ENCODE results near the gene BHMT2.

BHMT2 gene

DNA sequence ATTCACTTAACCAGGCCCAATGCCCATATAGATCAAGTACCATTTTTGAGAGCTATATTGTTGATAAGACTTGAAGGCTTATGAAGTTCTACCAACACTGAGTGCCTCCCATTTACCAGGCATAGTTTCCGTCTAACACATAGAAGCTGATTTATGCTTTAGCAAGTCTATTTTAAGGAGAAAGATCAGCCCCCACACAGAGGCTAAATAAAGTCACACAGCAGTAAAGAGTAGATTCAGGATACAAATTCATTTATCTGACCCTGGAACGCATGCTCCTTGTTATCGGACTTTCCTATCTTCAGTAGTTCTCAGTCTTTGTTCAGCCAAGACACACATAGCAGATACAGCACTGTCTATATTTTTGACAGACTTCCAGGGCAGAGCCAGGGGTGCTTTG, 34.3 kb upstream of the BHMT2 start:
- TF ChIP-seq, protein P1, sequence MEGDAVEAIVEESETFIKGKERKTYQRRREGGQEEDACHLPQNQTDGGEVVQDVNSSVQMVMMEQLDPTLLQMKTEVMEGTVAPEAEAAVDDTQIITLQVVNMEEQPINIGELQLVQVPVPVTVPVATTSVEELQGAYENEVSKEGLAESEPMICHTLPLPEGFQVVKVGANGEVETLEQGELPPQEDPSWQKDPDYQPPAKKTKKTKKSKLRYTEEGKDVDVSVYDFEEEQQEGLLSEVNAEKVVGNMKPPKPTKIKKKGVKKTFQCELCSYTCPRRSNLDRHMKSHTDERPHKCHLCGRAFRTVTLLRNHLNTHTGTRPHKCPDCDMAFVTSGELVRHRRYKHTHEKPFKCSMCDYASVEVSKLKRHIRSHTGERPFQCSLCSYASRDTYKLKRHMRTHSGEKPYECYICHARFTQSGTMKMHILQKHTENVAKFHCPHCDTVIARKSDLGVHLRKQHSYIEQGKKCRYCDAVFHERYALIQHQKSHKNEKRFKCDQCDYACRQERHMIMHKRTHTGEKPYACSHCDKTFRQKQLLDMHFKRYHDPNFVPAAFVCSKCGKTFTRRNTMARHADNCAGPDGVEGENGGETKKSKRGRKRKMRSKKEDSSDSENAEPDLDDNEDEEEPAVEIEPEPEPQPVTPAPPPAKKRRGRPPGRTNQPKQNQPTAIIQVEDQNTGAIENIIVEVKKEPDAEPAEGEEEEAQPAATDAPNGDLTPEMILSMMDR (IDR thresholded peaks at IDR 0.05; ENCODE audit: insufficient read depth, low read length, missing control alignments), result no peak
- CTCF ChIA-PET, result interaction anchor here (5.4 kb wide), 1 partner anchor 12 kb away, joined by 67 read pairs; no protein-coding TSS in a partner anchor
- no peak for DNase-seq (ENCODE audit: low read depth, low spot score)
- POLR2A ChIA-PET, result no interaction called here
- H3K4me3 ChIP-seq (ENCODE audit: low read depth, low read length), result no peak overlapping the region

DNA sequence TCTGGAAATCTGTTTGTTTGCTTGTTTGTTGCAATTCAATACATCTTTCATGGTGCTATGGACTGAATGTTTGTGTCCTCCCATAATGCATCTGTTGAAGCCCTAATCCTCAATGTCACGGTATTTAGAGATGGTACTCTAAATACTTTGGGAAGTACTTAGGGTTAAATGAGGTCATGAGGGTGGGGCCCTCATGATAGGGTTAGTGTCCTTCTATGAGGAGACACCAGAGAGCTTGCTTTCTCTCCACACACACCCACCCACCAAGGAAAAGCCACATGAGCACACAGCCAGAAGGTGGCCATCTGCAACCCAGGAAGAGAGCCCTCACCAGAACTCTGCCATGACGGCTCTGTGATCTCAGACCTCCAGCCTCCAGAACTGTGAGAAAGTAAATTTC, 32.8 kb upstream of the BHMT2 start:
- H3K4me3 ChIP-seq (ENCODE audit: low read depth, low read length), result no peak overlapping the region
- ChIA-PET CTCF (interaction anchor here (5.4 kb wide), 1 partner anchor 14 kb away, joined by 67 read pairs; no protein-coding TSS in a partner anchor), POLR2A (no interaction called here)
- TF ChIP-seq, protein P1 (IDR thresholded peaks at IDR 0.05; ENCODE audit: insufficient read depth, low read length, missing control alignments), result no peak
- DNase-seq (ENCODE audit: low read depth, low spot score), result no peak

DNA sequence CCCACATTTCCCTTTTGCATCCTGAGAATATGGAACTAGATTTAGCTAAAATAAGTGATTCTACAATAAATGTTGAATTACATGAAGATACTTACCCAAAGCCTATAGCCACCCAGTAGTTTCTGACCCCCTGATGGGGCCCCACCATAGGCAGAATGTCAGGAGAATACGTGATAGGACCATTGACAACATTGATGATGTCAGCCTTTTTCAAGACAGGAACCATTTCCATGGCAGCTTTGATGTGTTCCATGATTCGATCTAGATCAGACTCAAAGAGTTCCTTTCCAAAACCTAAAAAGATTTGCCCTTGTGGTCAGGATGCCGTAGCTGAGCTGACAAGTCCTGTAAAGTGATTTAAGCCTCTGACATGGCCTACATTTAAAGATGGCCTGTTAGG, 27.4 kb upstream of the BHMT2 start:
- CTCF ChIA-PET, result interaction anchor here (0.6 to 9.3 kb wide), 3 partner anchors 18 to 91 kb away, joined by 3 to 61 read pairs (median 21); no protein-coding TSS in a partner anchor
- TF ChIP-seq, protein P1 (IDR thresholded peaks at IDR 0.05; ENCODE audit: insufficient read depth, low read length, missing control alignments), result no peak
- no peak for DNase-seq (ENCODE audit: low read depth, low spot score)
- POLR2A ChIA-PET, result no interaction called here
- H3K4me3 ChIP-seq (ENCODE audit: low read depth, low read length), result no peak overlapping the region

DNA sequence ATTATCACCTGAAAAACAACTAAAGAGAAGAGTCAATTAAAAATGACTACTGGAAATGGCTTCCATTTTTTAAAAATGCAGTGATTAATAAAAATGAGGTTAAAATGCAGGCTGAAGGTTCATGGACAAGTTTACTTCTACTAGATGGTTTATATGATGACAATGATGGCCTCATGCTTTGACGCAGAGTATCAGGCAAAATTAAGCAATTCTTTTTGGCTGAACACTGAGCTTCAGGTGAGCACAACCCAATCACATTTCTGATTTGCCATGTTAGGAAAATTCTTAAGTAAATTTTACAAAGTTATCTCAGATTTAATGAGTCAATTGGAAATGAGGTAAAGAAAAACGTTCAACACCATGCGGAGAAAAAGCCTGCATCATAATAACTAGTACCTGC, 22.4 kb upstream of the BHMT2 start:
- TF ChIP-seq, protein P1 (IDR thresholded peaks at IDR 0.05; ENCODE audit: insufficient read depth, low read length, missing control alignments), result no peak
- no peak overlapping the region for H3K4me3 ChIP-seq (ENCODE audit: low read depth, low read length)
- DNase-seq (ENCODE audit: low read depth, low spot score), result no peak
- POLR2A ChIA-PET, result interaction anchor here (0.6 kb wide), 1 partner anchor 402 kb away, joined by 3 read pairs; no protein-coding TSS in a partner anchor
- CTCF ChIA-PET, result interaction anchor here (1.0 to 9.3 kb wide), 6 partner anchors 10 to 86 kb away, joined by 3 to 61 read pairs (median 5); no protein-coding TSS in a partner anchor

DNA sequence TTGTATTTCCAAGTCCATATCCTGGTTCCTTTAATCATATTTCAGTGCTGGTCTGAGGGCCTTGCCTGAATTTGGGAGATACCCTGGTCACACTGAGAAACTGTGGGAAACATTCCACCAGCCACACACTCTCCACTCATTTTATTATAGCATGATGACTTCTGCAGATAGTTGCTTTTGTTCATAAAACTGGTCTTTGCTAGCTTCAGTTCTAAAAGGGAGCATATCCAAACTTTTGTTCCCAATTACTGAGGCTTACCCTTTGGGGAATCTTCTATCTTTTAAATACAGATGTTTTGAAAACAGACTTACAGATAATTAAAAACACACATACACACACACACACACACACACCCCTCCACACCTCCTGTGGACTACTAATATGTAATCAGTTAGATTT, 21.1 kb upstream of the BHMT2 start:
- ChIA-PET POLR2A (no interaction called here), CTCF (interaction anchor here (1.0 to 9.3 kb wide), 5 partner anchors 24 to 85 kb away, joined by 3 to 61 read pairs (median 5); no protein-coding TSS in a partner anchor)
- H3K4me3 ChIP-seq (ENCODE audit: low read depth, low read length), result no peak overlapping the region
- DNase-seq (ENCODE audit: low read depth, low spot score), result no peak
- TF ChIP-seq, protein P1 (IDR thresholded peaks at IDR 0.05; ENCODE audit: insufficient read depth, low read length, missing control alignments), result no peak

DNA sequence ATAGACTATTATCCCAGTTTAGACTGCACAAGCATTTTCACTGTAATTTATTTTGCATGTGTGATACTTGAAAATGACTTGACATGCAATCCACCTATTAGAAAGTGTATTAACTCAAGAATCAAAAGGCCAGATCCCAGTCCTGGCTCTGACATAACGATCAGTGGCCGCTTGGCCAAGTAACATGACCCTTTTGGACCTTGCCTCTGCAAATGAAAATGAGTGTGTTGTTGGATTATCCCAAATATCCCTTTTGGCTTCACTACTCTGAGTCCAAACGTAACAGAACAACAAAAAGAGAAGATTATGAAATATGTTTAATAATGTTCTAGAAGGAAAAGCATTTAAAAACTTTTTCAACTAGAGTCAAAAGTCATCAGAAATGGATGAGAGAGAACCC, 19.1 kb upstream of the BHMT2 start:
- ChIA-PET CTCF (interaction anchor here (0.6 kb wide), 1 partner anchor 25 kb away, joined by 3 read pairs; no protein-coding TSS in a partner anchor), POLR2A (no interaction called here)
- no peak overlapping the region for H3K4me3 ChIP-seq (ENCODE audit: low read depth, low read length)
- TF ChIP-seq, protein P1 (IDR thresholded peaks at IDR 0.05; ENCODE audit: insufficient read depth, low read length, missing control alignments), result no peak
- no peak for DNase-seq (ENCODE audit: low read depth, low spot score)

Measured in AG04449 (cell line).